Femur (tissue), 1 donor: ENCODE measurements around the gene PRKCE.
A peak's percentile ranks its signal among the peaks of the same experiment; 100 is the strongest.

Experiments
- DNase-seq: peaks from one replicate; pipeline ENCODE4 v3.0.0-alpha.2; 2017

The PRKCE gene

DNA sequence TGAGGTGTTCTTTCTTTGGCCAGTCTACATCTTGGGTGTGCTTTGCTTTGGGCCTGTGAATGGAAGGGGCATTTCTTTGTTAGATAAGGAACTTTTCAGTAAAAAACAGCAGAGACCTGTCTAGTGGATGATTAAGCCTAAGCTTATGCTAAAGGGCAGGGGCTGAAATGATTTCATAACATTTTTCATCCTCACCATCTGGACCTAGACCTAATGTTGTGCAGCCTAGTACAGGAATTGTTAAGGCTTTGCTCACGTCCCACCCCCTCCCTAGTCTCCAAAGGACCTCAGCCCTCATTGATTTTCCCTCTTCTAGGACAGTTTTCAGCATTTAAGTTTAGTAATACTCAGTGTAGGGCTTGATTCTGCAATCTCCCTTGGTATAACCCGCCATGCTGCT lies 111.8 kb downstream of the PRKCE start:
- no peak for DNase-seq

DNA sequence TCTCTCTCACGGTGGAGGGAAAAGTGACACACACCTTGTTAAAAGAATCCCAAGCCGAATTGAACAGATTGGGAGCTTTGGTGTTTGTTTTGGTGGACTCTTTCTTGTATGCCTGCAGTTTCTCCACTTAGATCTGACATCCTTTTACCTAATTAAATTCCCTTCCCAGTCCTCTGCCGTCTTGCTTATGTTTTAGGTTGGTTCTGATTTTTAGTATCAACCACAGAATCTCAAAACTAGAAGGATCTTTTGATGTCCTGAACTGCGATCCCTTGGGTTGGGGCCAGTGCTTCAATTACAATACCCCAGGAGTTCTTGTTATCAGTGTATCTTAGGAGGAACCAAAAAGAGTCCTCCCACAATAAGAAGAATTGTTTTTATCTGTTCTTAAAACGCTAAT lies 112.3 kb downstream of the PRKCE start:
- DNase-seq, result no peak

DNA sequence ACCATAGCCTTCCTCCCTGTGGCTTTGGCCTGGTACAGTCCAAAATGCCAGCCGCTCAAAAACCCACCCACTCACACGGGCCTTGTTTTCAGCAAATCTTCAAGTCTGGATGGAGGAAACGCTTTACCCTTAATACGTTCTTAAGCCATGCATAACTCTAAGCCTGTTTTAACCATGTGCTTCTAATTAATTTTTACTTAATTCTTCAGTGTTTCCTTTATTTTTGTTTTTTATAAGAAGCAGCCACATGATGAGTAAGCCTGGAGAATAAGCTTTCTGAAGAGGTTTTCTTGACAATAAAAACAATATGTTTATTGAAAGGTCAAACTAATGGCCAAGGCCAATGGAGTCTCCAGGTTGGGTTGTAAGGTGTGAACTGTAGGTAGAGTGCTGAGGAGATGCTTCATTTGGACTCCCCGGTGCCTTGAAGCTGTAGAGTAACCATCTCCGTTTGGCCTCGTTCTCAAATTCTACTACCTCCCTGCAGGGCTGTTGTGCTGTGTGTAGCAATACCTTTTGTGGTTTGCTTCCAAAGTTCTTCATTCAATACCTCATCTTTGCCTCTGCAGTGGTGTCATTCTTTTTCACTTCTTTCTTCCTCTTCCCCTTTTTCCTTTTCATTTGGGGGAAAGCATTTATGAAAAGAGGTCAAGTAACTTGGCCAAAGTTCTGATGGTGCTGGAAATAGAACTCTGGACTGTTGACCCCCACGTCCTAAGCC lies 113.7 kb downstream of the PRKCE start:
- no peak for DNase-seq

DNA sequence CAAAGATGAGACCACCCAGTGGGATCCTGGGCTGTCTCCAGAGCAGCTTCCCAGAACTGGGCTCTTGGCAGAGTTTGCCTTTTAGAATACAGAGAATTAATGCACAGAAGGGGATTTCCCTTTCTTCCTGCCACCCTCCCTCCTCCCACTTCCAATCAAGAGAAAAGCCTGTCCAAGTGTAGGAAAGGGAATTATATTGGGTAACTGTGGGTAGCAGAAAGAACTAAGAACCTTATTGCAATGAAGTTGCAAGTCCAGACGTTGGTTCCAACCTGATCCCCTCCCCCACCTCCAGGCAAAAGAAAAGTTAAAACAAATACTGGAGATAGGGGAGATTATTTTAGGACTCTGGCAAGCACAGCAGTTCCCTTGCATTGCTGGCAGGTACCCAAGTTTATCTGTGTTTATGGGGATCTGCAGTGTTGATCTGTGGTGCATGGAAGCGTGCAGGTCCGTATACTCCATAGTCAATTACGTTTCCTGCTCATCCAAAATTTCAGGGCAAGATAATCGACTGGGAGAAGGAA lies 114.3 kb downstream of the PRKCE start:
- no peak for DNase-seq

DNA sequence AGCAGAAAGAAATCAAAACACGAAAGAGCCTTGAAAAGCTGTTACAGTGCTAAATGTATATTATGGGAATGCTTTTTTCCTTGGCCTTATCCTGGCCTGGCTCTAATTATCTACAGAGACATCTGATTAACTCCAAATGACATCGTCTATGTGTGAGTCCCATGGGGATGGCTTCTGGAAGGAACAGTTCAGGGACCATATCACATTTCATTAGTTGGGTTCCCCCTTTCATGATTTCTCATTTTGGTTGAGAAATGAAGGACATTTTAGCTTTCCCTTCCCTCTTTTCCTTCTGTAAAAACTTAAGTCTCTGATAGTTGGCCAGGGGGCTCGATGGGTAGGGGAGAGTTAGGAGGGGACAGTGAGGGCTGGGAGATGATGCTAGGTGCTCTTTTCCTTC lies 116.7 kb downstream of the PRKCE start:
- no peak for DNase-seq

DNA sequence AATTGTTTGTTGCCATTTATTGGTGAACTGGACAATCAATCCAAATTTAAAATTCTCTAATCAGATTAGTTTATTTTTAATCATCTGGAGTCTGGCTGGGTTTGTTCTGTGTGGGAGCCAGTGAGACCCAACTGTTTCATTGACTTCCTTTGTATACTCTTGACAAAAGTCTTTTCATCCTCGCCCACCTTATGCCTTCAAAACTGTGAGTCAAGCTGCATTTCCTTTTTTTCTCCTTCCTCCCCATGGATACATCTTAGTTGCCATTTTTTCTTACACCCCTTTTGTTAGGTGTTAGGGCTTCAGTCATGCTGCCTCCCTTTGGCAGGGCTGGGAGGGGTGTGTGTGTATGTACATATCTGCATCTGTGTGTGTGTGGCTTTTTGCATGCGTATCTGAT lies 117.6 kb downstream of the PRKCE start:
- DNase-seq, result no peak

DNA sequence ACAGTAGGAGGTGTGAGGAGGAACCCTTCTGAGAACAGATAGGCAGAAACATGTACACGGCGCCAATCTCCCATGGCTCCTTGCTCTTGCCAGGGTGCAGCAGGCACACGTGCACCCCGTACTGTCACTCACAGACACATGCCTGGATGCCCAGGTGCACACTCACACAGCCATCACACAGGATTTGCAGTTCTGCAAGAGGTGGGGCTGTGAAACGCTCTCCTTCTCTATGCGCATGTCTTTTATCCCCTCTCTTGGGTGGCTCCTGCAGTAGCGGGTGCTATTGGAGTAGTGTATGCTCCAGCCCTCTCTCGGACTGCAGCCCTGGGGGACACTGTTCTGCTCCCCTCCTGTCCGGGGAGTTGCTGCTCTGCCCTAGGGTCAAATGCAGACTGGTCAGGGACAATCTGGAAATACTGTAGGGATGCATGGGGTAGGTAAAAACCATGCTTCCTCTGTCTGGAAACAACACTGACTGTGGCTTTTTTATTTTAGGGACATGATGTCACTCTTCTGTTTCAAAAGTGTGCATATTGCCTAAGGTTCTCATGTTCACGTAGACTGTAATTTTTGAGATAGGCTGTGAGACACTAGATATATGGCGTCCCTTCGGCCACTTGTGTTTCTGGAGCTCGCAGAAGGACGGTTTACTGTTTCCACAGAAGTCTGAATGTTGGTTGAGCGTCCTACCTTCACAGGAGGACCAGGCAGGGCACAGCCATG lies 118.5 kb downstream of the PRKCE start:
- DNase-seq, result no peak

DNA sequence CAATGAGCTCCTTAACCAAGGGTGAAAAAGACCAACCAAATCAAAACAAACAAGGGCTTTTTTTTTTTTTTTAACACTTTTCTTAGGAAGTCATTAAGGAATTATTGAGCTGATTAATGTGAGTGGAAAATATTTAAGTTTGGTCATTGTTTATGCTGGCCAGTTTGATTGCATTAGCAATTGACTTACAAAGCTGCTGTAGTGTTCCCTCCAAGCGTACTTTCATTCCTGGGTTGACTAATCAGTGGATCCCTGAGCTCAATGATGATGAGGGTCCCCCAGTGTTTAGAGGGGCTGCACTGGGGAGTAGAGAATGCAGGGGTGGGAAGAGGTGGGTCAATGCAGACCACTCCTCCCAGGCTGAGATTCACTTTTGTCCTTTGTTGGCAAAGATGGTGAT lies 119.3 kb downstream of the PRKCE start:
- DNase-seq, result no peak

DNA sequence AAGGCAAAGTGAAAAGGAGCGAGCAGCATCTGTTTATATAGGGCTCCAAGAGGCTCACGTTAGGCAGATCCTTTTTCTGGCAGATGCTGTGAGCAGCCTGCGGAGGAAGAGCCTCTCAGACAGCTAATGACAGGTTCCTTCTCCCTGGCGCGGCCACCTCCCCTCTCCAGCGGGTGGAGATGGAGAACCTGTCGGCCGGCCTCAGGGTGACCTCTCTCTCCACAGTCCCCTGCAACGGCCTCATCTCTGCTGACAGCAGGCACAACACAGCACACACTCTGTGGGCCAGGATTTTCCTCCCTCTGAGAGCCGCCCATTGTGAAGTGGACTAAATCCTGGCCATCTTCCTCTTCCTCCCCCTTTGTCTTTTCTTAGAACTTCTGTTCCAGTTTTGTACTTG lies 119.8 kb downstream of the PRKCE start:
- DNase-seq, result peak; percentile 83

DNA sequence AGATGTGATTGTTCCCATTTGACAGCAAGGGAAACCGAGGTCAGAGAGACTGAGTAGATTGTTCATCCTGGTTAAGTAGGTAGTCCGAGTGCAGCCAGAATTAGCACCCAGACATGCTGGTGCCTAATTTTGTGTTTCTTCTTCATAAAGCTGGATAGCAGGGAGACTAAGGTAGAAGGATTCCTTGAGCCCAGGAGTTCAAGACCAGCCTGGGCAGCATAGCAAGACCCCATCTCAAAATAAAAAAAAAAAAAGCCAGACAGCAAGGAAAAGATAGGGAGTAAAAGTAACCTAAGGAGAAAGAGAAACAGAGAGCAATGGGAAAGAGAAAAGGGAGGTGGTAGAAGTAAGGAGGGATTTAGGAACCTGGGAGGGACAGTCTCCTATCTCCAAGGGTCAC lies 120.6 kb downstream of the PRKCE start:
- no peak for DNase-seq

DNA sequence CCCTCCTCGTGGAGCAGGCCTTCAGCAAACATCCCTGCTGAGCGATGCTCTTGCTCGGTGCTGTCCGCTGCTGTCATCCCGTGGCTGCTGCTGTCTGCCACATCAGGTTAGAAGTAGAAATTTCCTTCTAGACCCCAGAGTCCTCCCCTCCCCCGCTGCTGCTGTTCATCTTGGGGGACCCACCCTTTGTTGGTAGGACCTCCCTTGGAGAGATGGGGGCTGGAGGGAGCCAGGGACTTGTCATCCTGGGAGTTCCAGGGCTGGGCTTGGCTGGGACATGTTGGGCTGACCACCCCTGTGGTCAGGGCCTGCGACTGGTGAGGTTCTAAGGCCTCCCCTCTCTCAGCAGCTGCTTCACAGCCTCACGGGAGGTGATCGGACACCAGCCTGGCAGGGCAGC lies 122.4 kb downstream of the PRKCE start:
- DNase-seq, result no peak

DNA sequence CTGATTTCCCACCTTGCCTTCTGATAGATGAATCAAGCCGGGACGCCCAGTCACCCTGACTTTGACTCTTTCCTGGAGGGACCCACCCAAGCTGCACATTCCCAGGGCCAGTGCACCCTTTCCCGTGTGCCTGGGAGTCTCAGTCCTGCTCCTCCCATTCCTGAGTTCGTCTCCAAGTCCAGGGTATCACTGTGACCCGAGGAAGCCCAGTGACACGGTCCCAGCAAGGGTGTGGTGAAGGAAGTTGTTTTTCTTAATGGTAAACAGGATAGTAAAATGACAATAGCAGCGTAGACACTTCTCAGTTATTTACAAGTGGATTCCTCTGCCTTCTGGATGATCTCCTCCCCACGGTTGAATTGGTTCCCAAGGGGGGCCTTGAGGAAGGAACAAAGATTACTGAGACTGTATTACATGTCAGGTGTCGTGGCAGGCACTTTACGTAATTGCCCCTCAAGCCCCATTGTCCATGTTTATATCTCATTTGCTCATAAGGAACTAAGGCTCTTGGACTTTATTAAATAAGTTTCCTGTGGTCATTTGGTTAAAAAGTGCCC lies 123.3 kb downstream of the PRKCE start:
- no peak for DNase-seq

DNA sequence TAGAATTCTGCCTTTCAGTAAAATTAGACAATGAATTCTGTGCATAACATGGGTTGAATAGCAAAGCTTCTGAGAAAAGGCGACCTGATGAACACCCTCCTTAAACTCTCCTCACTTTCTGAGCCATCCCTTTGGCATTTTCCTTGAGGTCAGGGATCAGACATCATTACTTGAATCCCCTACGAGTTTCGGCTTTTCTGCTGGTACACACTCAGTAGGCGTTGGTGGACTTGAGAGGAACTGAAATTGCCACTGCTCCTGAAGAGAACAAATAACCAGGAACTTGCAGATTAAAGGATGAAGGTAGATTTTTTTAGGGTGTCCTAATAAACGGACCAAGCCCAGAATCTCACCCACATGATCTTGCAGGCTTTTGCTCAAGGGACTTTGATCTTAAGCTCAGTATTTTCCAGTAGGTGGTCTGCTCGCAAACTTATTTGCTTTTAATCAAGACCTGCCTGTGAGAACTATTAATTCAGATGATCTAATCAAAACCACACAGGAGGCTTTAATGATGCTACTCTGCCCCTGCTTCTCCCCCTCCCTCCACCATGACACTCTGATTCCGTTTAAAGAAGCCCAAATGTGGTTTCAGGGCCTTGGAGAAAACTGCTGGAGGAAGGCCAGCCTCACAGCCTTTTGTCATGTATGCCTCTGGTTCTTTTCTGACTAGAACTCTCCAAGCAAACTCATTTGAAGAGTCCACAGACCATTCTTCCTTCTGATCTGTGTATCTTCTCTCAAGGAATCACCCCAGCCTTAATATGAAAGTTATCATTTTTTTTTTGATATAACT lies 124.9 kb downstream of the PRKCE start:
- DNase-seq, result peak; percentile 53

DNA sequence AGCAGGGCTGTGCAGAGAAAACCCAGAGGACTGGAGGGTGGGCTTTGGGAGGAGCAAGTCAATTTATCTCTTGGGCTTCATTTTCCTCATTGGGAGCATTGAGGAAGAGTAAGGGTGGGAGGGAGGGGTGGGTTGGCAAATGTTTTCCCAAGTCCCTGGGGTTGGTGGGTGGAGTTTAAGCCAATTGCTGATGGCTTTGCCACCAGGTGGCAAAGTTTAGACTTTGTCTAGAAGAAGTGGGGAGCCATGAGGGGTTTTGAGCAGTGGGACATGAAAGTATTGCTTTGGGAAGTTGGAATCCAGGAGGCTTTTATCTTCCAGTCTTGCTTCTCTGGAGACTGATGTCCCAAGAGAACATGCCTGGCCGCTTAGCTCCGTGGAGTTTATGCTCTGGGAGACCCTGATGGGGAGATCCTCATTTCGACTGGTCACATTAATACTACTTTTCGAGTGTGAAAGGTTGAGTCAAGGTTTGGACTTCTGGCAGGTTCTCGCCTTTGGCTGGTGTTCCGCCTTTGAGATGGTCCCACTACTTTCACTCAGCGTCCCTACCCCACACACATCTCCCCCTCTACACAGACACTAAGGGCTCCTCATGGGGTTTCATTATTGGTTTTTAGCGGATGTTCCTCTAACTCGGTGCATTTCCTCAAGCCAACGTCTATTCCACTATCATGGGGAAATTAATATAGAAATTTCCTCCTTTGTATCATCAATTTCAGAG lies 126.7 kb downstream of the PRKCE start:
- no peak for DNase-seq

DNA sequence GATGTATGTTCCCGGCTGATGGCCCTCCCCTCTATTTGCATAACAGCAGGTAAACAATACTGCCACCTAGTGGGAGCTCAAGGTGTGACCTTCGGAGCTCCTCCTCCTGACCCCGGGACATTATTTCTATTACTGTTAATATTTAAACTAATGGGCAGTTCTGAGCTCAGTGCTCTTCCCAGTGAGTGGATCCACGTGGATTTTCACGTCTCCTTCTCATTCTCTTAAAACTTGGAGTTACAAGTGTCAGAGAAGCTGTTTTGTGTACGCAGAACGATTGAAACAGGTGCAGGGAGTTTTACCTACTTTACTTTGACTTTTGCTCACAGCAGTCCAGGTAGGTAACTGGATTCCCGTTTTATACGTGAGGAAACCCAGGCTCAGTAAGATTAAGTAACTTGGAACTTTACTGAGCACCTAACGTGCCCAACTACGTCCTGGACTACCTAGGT lies 127.3 kb downstream of the PRKCE start:
- peak; percentile 66 for DNase-seq

DNA sequence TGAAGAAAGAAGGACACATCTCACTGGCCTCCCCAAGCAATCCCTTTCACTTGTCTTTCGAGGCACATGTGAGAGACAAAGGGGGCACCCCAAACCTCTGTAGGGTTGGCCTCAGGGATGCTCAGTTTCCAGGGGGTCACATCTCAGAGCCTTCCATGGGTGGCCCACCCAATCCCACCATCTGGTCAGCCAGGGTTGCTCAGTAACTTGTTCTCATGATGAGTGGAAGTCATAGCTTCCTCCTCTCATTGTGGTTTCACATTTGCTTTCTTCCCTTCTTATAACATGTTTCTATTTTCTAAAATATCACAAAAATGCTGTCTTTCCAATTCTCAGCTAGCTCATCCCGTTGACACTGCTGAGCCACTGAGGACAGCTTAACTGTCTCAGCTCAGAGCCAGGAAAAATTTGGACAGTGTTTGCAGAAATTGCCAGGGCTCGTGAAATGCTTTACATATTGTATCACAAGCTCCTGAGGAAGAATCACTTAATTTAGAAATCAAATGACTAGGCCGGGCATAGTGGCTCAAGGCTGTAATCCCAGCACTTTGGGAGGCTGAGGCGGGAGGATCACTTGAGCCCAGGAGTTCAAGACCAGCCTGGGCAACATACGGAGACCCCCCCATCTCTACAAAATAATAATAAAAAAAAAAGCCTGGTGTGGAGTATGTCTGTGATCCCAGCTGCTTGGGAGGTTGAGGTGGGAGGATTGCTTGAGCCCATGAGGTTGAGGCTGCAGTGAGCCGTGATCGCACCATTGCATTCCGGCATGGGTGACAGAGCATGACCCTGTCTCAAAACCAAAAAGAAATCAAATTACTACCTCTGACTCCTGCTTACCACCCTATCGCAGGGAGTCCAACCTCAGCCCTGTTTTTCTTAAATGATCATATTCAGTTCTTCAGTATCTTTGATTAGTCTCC lies 129.3 kb downstream of the PRKCE start:
- DNase-seq, result no peak

DNA sequence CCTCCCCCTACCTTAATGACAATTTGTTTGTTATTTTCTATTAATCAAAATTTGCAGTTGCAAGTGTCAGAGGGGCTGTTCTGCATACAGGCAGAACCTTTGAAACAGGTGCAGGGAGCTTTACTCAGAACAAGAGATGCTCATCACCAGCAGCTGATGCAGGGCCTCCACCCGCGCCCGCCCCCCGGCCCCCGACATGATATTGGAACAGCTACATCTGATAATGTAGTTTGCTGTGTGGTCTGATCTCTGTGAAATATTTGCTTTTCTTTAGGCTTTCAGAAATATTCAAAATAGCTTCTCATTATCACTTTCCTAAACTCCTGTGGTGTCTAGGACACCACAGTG lies 130.0 kb downstream of the PRKCE start:
- DNase-seq, result no peak

DNA sequence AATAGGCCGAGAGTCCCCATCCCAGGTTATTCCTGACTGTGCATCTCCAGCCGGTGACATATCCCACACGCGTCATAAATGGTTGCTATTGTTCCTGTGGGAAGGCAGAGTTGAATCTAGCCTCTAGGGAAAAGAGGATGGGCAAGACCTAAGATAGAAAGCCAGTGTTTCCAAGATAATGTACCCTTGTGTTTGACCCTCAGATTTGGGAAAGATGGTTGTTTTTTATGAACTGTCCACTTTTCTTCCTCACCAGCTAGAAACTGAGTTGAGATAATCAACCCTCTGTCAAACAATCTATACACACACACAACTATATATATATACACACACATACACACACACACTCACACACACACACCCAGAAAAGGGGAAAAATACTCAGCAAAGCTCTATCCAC lies 131.0 kb downstream of the PRKCE start:
- no peak for DNase-seq

DNA sequence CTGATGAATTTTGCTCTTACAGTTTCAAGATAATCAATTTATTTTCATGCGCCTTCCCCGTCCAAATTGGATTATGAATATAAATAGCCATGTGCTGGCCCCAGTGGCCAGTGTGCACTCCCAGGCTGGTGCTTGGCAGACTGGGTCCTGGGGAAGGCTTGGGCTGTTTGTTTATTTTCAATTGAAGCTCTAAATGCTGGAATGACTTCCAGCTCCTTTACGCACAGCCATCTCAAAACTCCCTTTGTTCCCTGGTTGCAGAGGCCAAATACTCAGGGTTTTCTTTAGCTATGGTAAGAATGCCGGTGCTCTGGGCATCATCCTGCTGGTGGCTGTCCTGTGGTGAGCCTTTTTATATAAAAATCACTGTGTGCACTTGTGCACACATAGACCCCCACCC lies 131.5 kb downstream of the PRKCE start:
- no peak for DNase-seq

DNA sequence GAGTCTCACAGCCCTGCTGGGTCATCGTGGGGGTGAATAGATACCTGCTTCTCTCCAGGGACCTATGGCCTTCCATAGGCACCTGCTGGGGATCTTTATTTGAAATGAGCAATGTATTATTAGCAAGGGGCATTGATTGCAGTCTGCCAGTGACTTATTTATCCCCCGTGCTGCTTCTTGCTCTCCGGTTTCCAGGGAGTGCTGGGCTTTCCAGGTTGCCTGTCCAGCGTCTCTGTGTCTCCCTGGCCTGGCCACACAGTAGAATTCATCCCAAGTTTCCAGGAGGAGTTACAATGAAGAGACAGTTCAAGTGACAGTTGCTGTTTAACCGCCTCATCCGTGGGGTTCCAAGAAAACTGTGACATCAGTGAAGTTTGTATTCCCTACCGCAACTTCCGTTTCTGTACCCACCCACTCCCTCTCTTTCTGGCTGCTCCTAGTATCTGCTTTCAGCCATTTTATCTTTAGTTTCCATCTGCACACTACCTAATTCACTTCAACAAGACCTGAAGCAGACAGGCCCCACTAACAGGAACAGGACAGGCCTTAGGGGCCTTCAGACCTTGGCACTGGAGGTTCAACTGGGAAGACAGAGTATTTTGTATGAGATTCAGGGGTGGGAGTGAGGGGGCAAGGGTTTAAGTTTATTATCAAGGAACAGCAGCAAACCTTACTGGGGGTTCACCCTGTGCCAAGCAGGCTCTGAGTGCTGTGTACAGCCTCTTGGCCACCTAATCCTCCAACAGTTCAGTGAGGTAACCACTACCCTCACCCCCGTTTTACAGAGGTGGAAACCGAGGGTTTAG lies 134.8 kb downstream of the PRKCE start:
- DNase-seq, result no peak
